ENCODE measurements around the gene SESTD1. TPM values are rescaled to one million over a fixed set of nuclear protein-coding genes. Genes with fewer than 3 reads are reported as not detected.

The SESTD1 gene
- total and polyA plus RNA-seq, 2 of the 4 experiments (the other 2 are of a cell fraction) = 8.4 to 12.7 TPM

- no peak overlapping the region for H2AK9ac ChIP-seq (replicated peaks; ENCODE audit: low read depth, low read length, poor library complexity)
- no peak overlapping the region for H2AFZ ChIP-seq (replicated peaks; ENCODE audit: low read length, poor library complexity)
- no peak overlapping the region for H3K27ac ChIP-seq (ENCODE audit: insufficient read depth, low read length)
- H3K9me1 ChIP-seq (ENCODE audit: insufficient read depth, low read length) = no peaks in the 10 kb centered on the region
- no peak overlapping the region for H3K56ac ChIP-seq (ENCODE audit: extremely low read depth, insufficient read depth, low read length)
- no peaks in the 10 kb centered on the region for H3K79me1 ChIP-seq (ENCODE audit: low read depth in 1 of 2, low read length in 2 of 2)
- H4K8ac ChIP-seq (ENCODE audit: low read depth in 2 of 2, low read length in 2 of 2) = no peak overlapping the region
- H3K14ac ChIP-seq (replicated peaks; ENCODE audit: low read depth, low read length) = no peak overlapping the region
- H3K23ac ChIP-seq (ENCODE audit: low read depth, low read length) = no peak overlapping the region
- dilution Hi-C loops (cut with HindIII; ENCODE audit: low sequenced_read_pairs, unreplicated experiment) (no loop called here), in situ Hi-C loops (cut with MboI; ENCODE audit: low sequenced_read_pairs) (no loop called here), intact Hi-C loops (cut with micrococcal nuclease) (no loop called here)
- H3K4me1 ChIP-seq (ENCODE audit: control insufficient read depth, insufficient read depth, low read length) = no peaks in the 10 kb centered on the region
- no peak overlapping the region for H3K18ac ChIP-seq (ENCODE audit: low read depth, low read length)
- H3K36me3 ChIP-seq (ENCODE audit: control insufficient read depth, insufficient read depth, low read length) = no peaks in the 10 kb centered on the region
- H2BK120ac ChIP-seq (ENCODE audit: low read depth, low read length) = no peak overlapping the region
- no peak overlapping the region for H2BK20ac ChIP-seq (ENCODE audit: low read depth, low read length)
- ChIA-PET CTCF (no interaction called here), POLR2A (ENCODE audit: unreplicated experiment) (no interaction called here)
- H3K9me3 ChIP-seq (ENCODE audit: control insufficient read depth, insufficient read depth, low read length) = no peaks in the 10 kb centered on the region
- H2AK5ac ChIP-seq (ENCODE audit: low read depth, low read length) = no peak overlapping the region
- TF ChIP-seq CTCF (conservative IDR thresholded peaks at IDR 0.05; ENCODE audit: low read depth, low read length) (no peak), FOS (IDR thresholded peaks at IDR 0.05; ENCODE audit: low read depth, low read length) (no peak), CHD1 (IDR thresholded peaks at IDR 0.05; ENCODE audit: low read depth, low read length) (no peak), ELK1 (IDR thresholded peaks at IDR 0.05; ENCODE audit: borderline replicate concordance, low read depth, low read length) (no peak), NFE2L2 (IDR thresholded peaks at IDR 0.05; ENCODE audit: low read depth, low read length) (no peak), POLR2A (IDR thresholded peaks at IDR 0.05; ENCODE audit: low read depth, low read length) (no peak), MXI1 (IDR thresholded peaks at IDR 0.05; ENCODE audit: borderline replicate concordance, low read depth, low read length) (no peak), USF2 (IDR thresholded peaks at IDR 0.05; ENCODE audit: low read depth, low read length) (no peak), BHLHE40 (IDR thresholded peaks at IDR 0.05; ENCODE audit: low read depth, low read length) (no peak), CEBPB (IDR thresholded peaks at IDR 0.05; ENCODE audit: low read depth, low read length) (no peak), SMC3 (IDR thresholded peaks at IDR 0.05; ENCODE audit: low read depth, low read length) (no peak), RFX5 (IDR thresholded peaks at IDR 0.05; ENCODE audit: low read depth, low read length) (no peak), RCOR1 (IDR thresholded peaks at IDR 0.05; ENCODE audit: insufficient replicate concordance, low read length) (no peak), MAZ (IDR thresholded peaks at IDR 0.05; ENCODE audit: borderline replicate concordance, low read depth, low read length) (no peak), RAD21 (IDR thresholded peaks at IDR 0.05; ENCODE audit: low read length) (no peak)
- H3K9ac ChIP-seq (ENCODE audit: low read depth, low read length) = no peak overlapping the region
- WGBS, 2 experiments (ENCODE audit: extremely low coverage in 2 of 2, insufficient read length in 1 of 2) = 80% methylated on average over 1 of the region's 5 CpGs; no CpG with 5 or more reads in 1 of the 2 experiments
- no peak overlapping the region for H3K4me3 ChIP-seq (ENCODE audit: insufficient read depth, low read depth, low read length)
- no peak overlapping the region for H3K4ac ChIP-seq (ENCODE audit: low read depth, low read length)
- no TSS peak for BruUV-seq (replicated peaks)
- no peak overlapping the region for H4K91ac ChIP-seq (ENCODE audit: insufficient read depth, low read depth, low read length)
- no peak overlapping the region for H3K4me2 ChIP-seq (ENCODE audit: low read depth, low read length)
- H4K5ac ChIP-seq (ENCODE audit: low read depth, low read length) = no peak overlapping the region
- H2BK5ac ChIP-seq (ENCODE audit: low read depth, low read length, poor library complexity, severe bottlenecking) = no peak overlapping the region
- ATAC-seq (ENCODE audit: low read depth) = no peak
- no peaks in the 10 kb centered on the region for H4K20me1 ChIP-seq (ENCODE audit: insufficient read depth, low read length)
- H3K27me3 ChIP-seq (ENCODE audit: control insufficient read depth, insufficient read depth, low read length) = no peaks in the 10 kb centered on the region
- no peak for DNase-seq
- H2BK15ac ChIP-seq (ENCODE audit: low read depth, low read length) = no peak overlapping the region
Observed at GRCh38 chr2:179057737-179058136, 206.9 kb downstream of the SESTD1 start.
